WTC11 (cell line): ENCODE data around the gene ARMH4. TPM values are rescaled to one million over a fixed set of nuclear protein-coding genes. Genes with fewer than 3 reads are reported as not detected.

Experiments used
- ATAC-seq: fragments of 200-7000 bp; cut with Tn5 transposase; 2 replicates; pipeline ENCODE4 v1.10.0; 2021; ENCODE audit warnings: mild to moderate bottlenecking, moderate library complexity
- CTCF ChIA-PET: fragments of 300-600 bp; sonication (Branson Sonifier 250); formaldehyde crosslinking; loops from one replicate; lab custom pipeline; 2021; ENCODE audit warnings: antibody characterized with exemption; lab: Charles Lee
- POLR2A ChIA-PET: fragments of 350-600 bp; sonication (Branson Sonifier 250); formaldehyde crosslinking; loops from one replicate; lab custom pipeline; 2021; ENCODE audit warnings: antibody characterized with exemption; lab: Charles Lee
- DNase-seq: peaks from one replicate; pipeline ENCODE4 v3.0.0; 2021; ENCODE audit warnings: low spot score
- H3K27ac Mint-ChIP-seq: 2 replicates; pipeline ENCODE4 v1.8.0; 2021; ENCODE audit warnings: mixed read lengths
- H3K27me3 Mint-ChIP-seq: 2 replicates; pipeline ENCODE4 v1.8.0; 2021; ENCODE audit warnings: low read depth, mild to moderate bottlenecking, moderate library complexity, mixed read lengths
- H3K36me3 Mint-ChIP-seq: 2 replicates; pipeline ENCODE4 v1.8.0; 2021; ENCODE audit warnings: mixed read lengths
- H3K4me1 Mint-ChIP-seq: 2 replicates; pipeline ENCODE4 v1.8.0; 2022; ENCODE audit warnings: mixed read lengths
- H3K4me3 Mint-ChIP-seq: 2 replicates; pipeline ENCODE4 v1.8.0; 2021; ENCODE audit warnings: mild to moderate bottlenecking, moderate library complexity, mixed read lengths
- H3K9me3 Mint-ChIP-seq: 2 replicates; pipeline ENCODE4 v1.8.0; 2021; ENCODE audit warnings: mixed read lengths
- CDX4 ChIP-seq: fragments of 250-450 bp; sonication (Bioruptor Pico); IDR thresholded peaks from 2 replicates; pipeline ENCODE4 v1.9.0; 2021; ENCODE audit warnings: moderate library complexity, mild to moderate bottlenecking, inconsistent platforms, borderline replicate concordance
- CREB1 ChIP-seq: sonication (generic); formaldehyde crosslinking; IDR thresholded peaks from 2 replicates; pipeline ENCODE4 v1.8.0; 2023; ENCODE audit warnings: mild to moderate bottlenecking, missing genetic modification reagents
- ELF4 ChIP-seq: sonication (generic); formaldehyde crosslinking; IDR thresholded peaks from 2 replicates; pipeline ENCODE4 v1.8.1; 2022; ENCODE audit warnings: low read depth, mild to moderate bottlenecking, moderate library complexity, missing genetic modification reagents
- IRF2 ChIP-seq: sonication (generic); formaldehyde crosslinking; IDR thresholded peaks from 2 replicates; pipeline ENCODE4 v1.8.0; 2022; ENCODE audit warnings: low read depth, missing genetic modification reagents, borderline replicate concordance
- MLX ChIP-seq: sonication (generic); formaldehyde crosslinking; IDR thresholded peaks from 2 replicates; pipeline ENCODE4 v1.8.1; 2023; ENCODE audit warnings: mild to moderate bottlenecking, missing genetic modification reagents, moderate library complexity
- MXD4 ChIP-seq: fragments of 250-450 bp; sonication (Bioruptor Pico); IDR thresholded peaks from 2 replicates; pipeline ENCODE4 v1.8.0; 2021; ENCODE audit warnings: mild to moderate bottlenecking, moderate library complexity, borderline replicate concordance
- NFATC4 ChIP-seq: fragments of 250-450 bp; sonication (Bioruptor Pico); IDR thresholded peaks from 2 replicates; pipeline ENCODE4 v1.9.0; 2021; ENCODE audit warnings: mild to moderate bottlenecking
- NFYB ChIP-seq: sonication (generic); formaldehyde crosslinking; conservative IDR thresholded peaks from 2 replicates; pipeline ENCODE4 v1.8.0; 2022; ENCODE audit warnings: low read depth, missing genetic modification reagents
- NR1H2 ChIP-seq: sonication (generic); formaldehyde crosslinking; IDR thresholded peaks from 2 replicates; pipeline ENCODE4 v1.9.0; 2021; ENCODE audit warnings: mild to moderate bottlenecking, moderate library complexity, missing genetic modification reagents
- NR2C2 ChIP-seq: sonication (generic); formaldehyde crosslinking; IDR thresholded peaks from 2 replicates; pipeline ENCODE4 v1.8.0; 2022; ENCODE audit warnings: mild to moderate bottlenecking, missing genetic modification reagents
- OVOL2 ChIP-seq: fragments of 250-450 bp; sonication (Bioruptor Pico); IDR thresholded peaks from 2 replicates; pipeline ENCODE4 v1.9.0; 2021; ENCODE audit warnings: mild to moderate bottlenecking, borderline replicate concordance
- ZNF121 ChIP-seq: sonication (generic); formaldehyde crosslinking; IDR thresholded peaks from 2 replicates; pipeline ENCODE4 v1.8.0; 2023; ENCODE audit warnings: missing genetic modification reagents
- ZNF396 ChIP-seq: fragments of 250-450 bp; sonication (Bioruptor Pico); IDR thresholded peaks from 2 replicates; pipeline ENCODE4 v1.8.0; 2021; ENCODE audit warnings: mild to moderate bottlenecking, moderate library complexity, borderline replicate concordance
- total RNA-seq: library from RNA; stranded (reverse); gene quantifications from 3 replicates; pipeline ENCODE4 v1.2.3, GENCODE V29; 2021
- TF ChIP-seq, protein P1 (sequence below): sonication (generic); formaldehyde crosslinking; IDR thresholded peaks from 2 replicates; pipeline ENCODE4 v1.8.1; 2022; ENCODE audit warnings: low read depth, mild to moderate bottlenecking, moderate library complexity, missing genetic modification reagents, borderline replicate concordance
- TF ChIP-seq, protein P2 (sequence below): fragments of 250-450 bp; sonication (Bioruptor Pico); IDR thresholded peaks from 2 replicates; pipeline ENCODE4 v1.8.0; 2021; ENCODE audit warnings: mild to moderate bottlenecking
- TF ChIP-seq, protein P3 (sequence below): fragments of 250-450 bp; sonication (Bioruptor Pico); IDR thresholded peaks from 2 replicates; pipeline ENCODE4 v1.9.0; 2021; ENCODE audit warnings: mild to moderate bottlenecking
- TF ChIP-seq, protein P4 (sequence below): fragments of 200-600 bp; IDR thresholded peaks from 2 replicates; pipeline ENCODE4 v1.8.0; 2022; ENCODE audit warnings: antibody characterized with exemption
- TF ChIP-seq, protein P5 (sequence below): sonication (generic); formaldehyde crosslinking; IDR thresholded peaks from 2 replicates; pipeline ENCODE4 v1.8.0; 2022; ENCODE audit warnings: missing genetic modification reagents
- TF ChIP-seq, protein P6 (sequence below): sonication (generic); formaldehyde crosslinking; IDR thresholded peaks from 2 replicates; pipeline ENCODE4 v1.8.1; 2022; ENCODE audit warnings: mild to moderate bottlenecking, moderate library complexity, missing genetic modification reagents

Gene ARMH4
- total RNA-seq, 1 experiment from 2014 or later = 12.2 TPM

DNA sequence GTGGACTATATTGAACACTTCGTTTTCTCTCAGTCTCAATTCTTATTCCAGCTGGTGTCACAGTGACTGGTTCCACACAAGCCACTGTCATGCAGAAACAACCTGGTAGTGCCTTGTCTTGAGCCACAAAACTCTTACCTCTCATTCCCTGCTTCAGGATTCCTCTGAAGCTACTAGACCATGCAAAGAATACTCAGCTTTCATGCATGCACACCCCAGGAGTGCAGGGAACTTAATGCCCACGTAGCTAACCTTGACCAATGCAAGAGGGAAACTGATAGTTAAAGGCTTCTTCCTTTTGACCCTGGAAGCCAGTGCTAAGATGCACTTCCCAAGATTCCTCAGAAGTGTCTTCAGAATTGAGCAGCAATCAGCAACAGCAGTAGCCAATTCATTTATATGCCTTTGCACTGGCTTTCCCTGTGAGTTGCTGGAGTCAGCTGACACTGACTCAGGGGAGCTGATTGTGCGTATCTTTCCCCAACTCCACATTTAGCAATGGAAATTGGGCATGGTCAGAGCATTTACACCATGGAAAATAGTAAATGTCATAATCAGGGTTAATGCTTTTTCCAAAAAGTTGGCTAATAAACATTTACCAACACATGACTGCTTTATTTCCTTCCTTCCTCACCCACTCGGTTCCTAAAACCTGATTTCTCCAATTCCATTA is 172.5 kb downstream of the ARMH4 start:
- no peak for DNase-seq
- H3K4me3 Mint-ChIP-seq = no peak overlapping the region
- ChIA-PET POLR2A (no interaction called here), CTCF (no interaction called here)
- peaks cover 28% of the 10 kb centered on the region for H3K4me1 Mint-ChIP-seq
- TF ChIP-seq ZNF121 (CRISPR knock-in tag) (no peak), CREB1 (CRISPR knock-in tag) (no peak), ZNF396 (CRISPR knock-in tag) (no peak), IRF2 (no peak), NFATC4 (CRISPR knock-in tag) (no peak), NR1H2 (CRISPR knock-in tag) (no peak), MLX (CRISPR knock-in tag) (no peak), NR2C2 (CRISPR knock-in tag) (no peak)
- TF ChIP-seq, protein P1, sequence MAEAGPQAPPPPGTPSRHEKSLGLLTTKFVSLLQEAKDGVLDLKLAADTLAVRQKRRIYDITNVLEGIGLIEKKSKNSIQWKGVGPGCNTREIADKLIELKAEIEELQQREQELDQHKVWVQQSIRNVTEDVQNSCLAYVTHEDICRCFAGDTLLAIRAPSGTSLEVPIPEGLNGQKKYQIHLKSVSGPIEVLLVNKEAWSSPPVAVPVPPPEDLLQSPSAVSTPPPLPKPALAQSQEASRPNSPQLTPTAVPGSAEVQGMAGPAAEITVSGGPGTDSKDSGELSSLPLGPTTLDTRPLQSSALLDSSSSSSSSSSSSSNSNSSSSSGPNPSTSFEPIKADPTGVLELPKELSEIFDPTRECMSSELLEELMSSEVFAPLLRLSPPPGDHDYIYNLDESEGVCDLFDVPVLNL (CRISPR knock-in tag) = no peak
- TF ChIP-seq, protein P2, sequence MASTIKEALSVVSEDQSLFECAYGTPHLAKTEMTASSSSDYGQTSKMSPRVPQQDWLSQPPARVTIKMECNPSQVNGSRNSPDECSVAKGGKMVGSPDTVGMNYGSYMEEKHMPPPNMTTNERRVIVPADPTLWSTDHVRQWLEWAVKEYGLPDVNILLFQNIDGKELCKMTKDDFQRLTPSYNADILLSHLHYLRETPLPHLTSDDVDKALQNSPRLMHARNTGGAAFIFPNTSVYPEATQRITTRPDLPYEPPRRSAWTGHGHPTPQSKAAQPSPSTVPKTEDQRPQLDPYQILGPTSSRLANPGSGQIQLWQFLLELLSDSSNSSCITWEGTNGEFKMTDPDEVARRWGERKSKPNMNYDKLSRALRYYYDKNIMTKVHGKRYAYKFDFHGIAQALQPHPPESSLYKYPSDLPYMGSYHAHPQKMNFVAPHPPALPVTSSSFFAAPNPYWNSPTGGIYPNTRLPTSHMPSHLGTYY (CRISPR knock-in tag) = no peak
- TF ChIP-seq, protein P3, sequence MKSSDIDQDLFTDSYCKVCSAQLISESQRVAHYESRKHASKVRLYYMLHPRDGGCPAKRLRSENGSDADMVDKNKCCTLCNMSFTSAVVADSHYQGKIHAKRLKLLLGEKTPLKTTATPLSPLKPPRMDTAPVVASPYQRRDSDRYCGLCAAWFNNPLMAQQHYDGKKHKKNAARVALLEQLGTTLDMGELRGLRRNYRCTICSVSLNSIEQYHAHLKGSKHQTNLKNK (CRISPR knock-in tag) = no peak
- TF ChIP-seq, protein P4, sequence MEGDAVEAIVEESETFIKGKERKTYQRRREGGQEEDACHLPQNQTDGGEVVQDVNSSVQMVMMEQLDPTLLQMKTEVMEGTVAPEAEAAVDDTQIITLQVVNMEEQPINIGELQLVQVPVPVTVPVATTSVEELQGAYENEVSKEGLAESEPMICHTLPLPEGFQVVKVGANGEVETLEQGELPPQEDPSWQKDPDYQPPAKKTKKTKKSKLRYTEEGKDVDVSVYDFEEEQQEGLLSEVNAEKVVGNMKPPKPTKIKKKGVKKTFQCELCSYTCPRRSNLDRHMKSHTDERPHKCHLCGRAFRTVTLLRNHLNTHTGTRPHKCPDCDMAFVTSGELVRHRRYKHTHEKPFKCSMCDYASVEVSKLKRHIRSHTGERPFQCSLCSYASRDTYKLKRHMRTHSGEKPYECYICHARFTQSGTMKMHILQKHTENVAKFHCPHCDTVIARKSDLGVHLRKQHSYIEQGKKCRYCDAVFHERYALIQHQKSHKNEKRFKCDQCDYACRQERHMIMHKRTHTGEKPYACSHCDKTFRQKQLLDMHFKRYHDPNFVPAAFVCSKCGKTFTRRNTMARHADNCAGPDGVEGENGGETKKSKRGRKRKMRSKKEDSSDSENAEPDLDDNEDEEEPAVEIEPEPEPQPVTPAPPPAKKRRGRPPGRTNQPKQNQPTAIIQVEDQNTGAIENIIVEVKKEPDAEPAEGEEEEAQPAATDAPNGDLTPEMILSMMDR = no peak
- no peak overlapping the region for H3K27ac Mint-ChIP-seq
- H3K36me3 Mint-ChIP-seq = no peaks in the 10 kb centered on the region
- no peaks in the 10 kb centered on the region for H3K9me3 Mint-ChIP-seq
- ATAC-seq = no peak
- H3K27me3 Mint-ChIP-seq = no peaks in the 10 kb centered on the region

DNA sequence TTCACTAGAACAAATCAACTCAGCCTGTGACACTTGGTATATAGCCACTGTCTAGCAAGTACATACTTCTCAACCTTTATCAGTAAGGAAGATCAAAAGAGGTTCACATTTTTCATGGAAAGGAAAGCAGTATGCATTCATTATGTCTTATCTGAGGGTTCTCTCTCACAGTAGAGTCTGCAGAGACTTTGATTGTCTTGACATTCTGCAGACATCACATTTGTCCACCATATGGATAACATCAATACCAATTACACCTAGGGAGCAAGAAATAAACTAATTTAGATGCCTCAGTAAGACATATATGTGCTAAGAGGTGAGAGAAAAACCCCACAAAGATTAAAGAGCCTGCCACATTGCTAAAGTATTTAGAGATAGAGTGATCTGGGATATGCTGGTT is 175.3 kb downstream of the ARMH4 start:
- no peak for TF ChIP-seq OVOL2 (CRISPR knock-in tag)
- TF ChIP-seq NFYB (CRISPR knock-in tag) = no peak
- no peak for TF ChIP-seq CDX4 (CRISPR knock-in tag)
- TF ChIP-seq, protein P5, sequence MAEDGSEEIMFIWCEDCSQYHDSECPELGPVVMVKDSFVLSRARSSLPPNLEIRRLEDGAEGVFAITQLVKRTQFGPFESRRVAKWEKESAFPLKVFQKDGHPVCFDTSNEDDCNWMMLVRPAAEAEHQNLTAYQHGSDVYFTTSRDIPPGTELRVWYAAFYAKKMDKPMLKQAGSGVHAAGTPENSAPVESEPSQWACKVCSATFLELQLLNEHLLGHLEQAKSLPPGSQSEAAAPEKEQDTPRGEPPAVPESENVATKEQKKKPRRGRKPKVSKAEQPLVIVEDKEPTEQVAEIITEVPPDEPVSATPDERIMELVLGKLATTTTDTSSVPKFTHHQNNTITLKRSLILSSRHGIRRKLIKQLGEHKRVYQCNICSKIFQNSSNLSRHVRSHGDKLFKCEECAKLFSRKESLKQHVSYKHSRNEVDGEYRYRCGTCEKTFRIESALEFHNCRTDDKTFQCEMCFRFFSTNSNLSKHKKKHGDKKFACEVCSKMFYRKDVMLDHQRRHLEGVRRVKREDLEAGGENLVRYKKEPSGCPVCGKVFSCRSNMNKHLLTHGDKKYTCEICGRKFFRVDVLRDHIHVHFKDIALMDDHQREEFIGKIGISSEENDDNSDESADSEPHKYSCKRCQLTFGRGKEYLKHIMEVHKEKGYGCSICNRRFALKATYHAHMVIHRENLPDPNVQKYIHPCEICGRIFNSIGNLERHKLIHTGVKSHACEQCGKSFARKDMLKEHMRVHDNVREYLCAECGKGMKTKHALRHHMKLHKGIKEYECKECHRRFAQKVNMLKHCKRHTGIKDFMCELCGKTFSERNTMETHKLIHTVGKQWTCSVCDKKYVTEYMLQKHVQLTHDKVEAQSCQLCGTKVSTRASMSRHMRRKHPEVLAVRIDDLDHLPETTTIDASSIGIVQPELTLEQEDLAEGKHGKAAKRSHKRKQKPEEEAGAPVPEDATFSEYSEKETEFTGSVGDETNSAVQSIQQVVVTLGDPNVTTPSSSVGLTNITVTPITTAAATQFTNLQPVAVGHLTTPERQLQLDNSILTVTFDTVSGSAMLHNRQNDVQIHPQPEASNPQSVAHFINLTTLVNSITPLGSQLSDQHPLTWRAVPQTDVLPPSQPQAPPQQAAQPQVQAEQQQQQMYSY = no peak
- no peak for TF ChIP-seq ELF4 (CRISPR knock-in tag)
- TF ChIP-seq, protein P6, sequence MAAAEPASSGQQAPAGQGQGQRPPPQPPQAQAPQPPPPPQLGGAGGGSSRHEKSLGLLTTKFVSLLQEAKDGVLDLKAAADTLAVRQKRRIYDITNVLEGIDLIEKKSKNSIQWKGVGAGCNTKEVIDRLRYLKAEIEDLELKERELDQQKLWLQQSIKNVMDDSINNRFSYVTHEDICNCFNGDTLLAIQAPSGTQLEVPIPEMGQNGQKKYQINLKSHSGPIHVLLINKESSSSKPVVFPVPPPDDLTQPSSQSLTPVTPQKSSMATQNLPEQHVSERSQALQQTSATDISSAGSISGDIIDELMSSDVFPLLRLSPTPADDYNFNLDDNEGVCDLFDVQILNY = no peak
- no peak for TF ChIP-seq MXD4 (CRISPR knock-in tag)
- H3K27me3 Mint-ChIP-seq = no peaks in the 10 kb centered on the region
- ChIA-PET CTCF (no interaction called here), POLR2A (no interaction called here)
- DNase-seq = no peak
- no peaks in the 10 kb centered on the region for H3K9me3 Mint-ChIP-seq
- no peak overlapping the region for H3K4me3 Mint-ChIP-seq
- ATAC-seq = no peak
- no peaks in the 10 kb centered on the region for H3K36me3 Mint-ChIP-seq
- no peak overlapping the region for H3K27ac Mint-ChIP-seq
- H3K4me1 Mint-ChIP-seq = peaks cover 18% of the 10 kb centered on the region
